Measurements from ENCODE around the gene PPP6R3.

Gene PPP6R3

GRCh38 chr11:68480193-68480592, 19.6 kb downstream of the PPP6R3 start:
- no peak for TF ChIP-seq EZH2 (IDR thresholded peaks at IDR 0.05; ENCODE audit: borderline replicate concordance, low read depth, low read length, severe bottlenecking)
- TF ChIP-seq CTCF (IDR thresholded peaks at IDR 0.05; ENCODE audit: borderline replicate concordance, extremely low read depth, low read length, poor library complexity, severe bottlenecking), result no peak
- no peak overlapping the region for H3K27ac ChIP-seq (ENCODE audit: low read length)
- peaks cover 97% of the 10 kb centered on the region for H3K79me2 ChIP-seq (ENCODE audit: insufficient read depth, low read length)
- H3K36me3 ChIP-seq (ENCODE audit: insufficient read depth, low read length), result peaks cover 12% of the 10 kb centered on the region
- no peak overlapping the region for H3K4me3 ChIP-seq (ENCODE audit: low read depth in 1 of 2, low read length in 2 of 2)
- DNase-seq, result no peak
- ATAC-seq (ENCODE audit: insufficient read depth, low read depth), result no peak
- H3K4me1 ChIP-seq (ENCODE audit: insufficient read depth, low read length), result no peaks in the 10 kb centered on the region
- H3K4me2 ChIP-seq (ENCODE audit: insufficient read depth, low read length), result no peak overlapping the region
- peaks cover 75% of the 10 kb centered on the region for H4K20me1 ChIP-seq (ENCODE audit: insufficient read depth, low read length)
- H2AFZ ChIP-seq (ENCODE audit: low read depth, low read length), result no peak overlapping the region
- H3K9me3 ChIP-seq (ENCODE audit: insufficient read depth, low read length, severe bottlenecking), result no peaks in the 10 kb centered on the region
- no peak overlapping the region for H3K9ac ChIP-seq (ENCODE audit: low read depth, low read length)
- H3K27me3 ChIP-seq (ENCODE audit: insufficient read depth, low read length, poor library complexity), result no peaks in the 10 kb centered on the region

- TF ChIP-seq EZH2 (IDR thresholded peaks at IDR 0.05; ENCODE audit: borderline replicate concordance, low read depth, low read length, severe bottlenecking) (no peak), CTCF (IDR thresholded peaks at IDR 0.05; ENCODE audit: borderline replicate concordance, extremely low read depth, low read length, poor library complexity, severe bottlenecking) (no peak)
- Histone ChIP-seq H3K27ac (ENCODE audit: low read length) (no peak overlapping the region), H3K9me3 (ENCODE audit: insufficient read depth, low read length, severe bottlenecking) (no peaks in the 10 kb centered on the region), H3K4me3 (ENCODE audit: low read depth in 1 of 2, low read length in 2 of 2) (no peak overlapping the region), H4K20me1 (ENCODE audit: insufficient read depth, low read length) (peaks cover 81% of the 10 kb centered on the region), H3K36me3 (ENCODE audit: insufficient read depth, low read length) (peaks cover 12% of the 10 kb centered on the region), H3K27me3 (ENCODE audit: insufficient read depth, low read length, poor library complexity) (no peaks in the 10 kb centered on the region), H3K79me2 (ENCODE audit: insufficient read depth, low read length) (peaks cover 100% of the 10 kb centered on the region), H3K4me1 (ENCODE audit: insufficient read depth, low read length) (no peaks in the 10 kb centered on the region), H3K4me2 (ENCODE audit: insufficient read depth, low read length) (no peak overlapping the region), H3K9ac (ENCODE audit: low read depth, low read length) (no peak overlapping the region), H2AFZ (ENCODE audit: low read depth, low read length) (no peak overlapping the region)
- no peak for ATAC-seq (ENCODE audit: insufficient read depth, low read depth)
- DNase-seq, result no peak
These were observed 20.4 kb downstream of the PPP6R3 start for GRCh38 chr11:68480852-68481510.

- Histone ChIP-seq H3K4me1 (ENCODE audit: insufficient read depth, low read length) (no peaks in the 10 kb centered on the region), H3K79me2 (ENCODE audit: insufficient read depth, low read length) (peaks cover 99% of the 10 kb centered on the region), H4K20me1 (ENCODE audit: insufficient read depth, low read length) (peaks cover 80% of the 10 kb centered on the region), H3K9me3 (ENCODE audit: insufficient read depth, low read length, severe bottlenecking) (no peaks in the 10 kb centered on the region), H3K36me3 (ENCODE audit: insufficient read depth, low read length) (peaks cover 10% of the 10 kb centered on the region), H3K4me2 (ENCODE audit: insufficient read depth, low read length) (no peak overlapping the region), H3K4me3 (ENCODE audit: low read depth in 1 of 2, low read length in 2 of 2) (no peak overlapping the region), H3K27ac (ENCODE audit: low read length) (no peak overlapping the region), H2AFZ (ENCODE audit: low read depth, low read length) (no peak overlapping the region), H3K27me3 (ENCODE audit: insufficient read depth, low read length, poor library complexity) (no peaks in the 10 kb centered on the region), H3K9ac (ENCODE audit: low read depth, low read length) (no peak overlapping the region)
- ATAC-seq (ENCODE audit: insufficient read depth, low read depth) (no peak), DNase-seq (no peak)
- TF ChIP-seq EZH2 (IDR thresholded peaks at IDR 0.05; ENCODE audit: borderline replicate concordance, low read depth, low read length, severe bottlenecking), result no peak
- no peak for TF ChIP-seq CTCF (IDR thresholded peaks at IDR 0.05; ENCODE audit: borderline replicate concordance, extremely low read depth, low read length, poor library complexity, severe bottlenecking)
These were observed 21.2 kb downstream of the PPP6R3 start for GRCh38 chr11:68481579-68482240.
